H9 (cell line): ENCODE data around the gene POU3F3. TPM values are rescaled to one million over a fixed set of nuclear protein-coding genes. Genes with fewer than 3 reads are reported as not detected.

Experiments used
- DNase-seq: peaks from one replicate; pipeline ENCODE4 v3.0.0-alpha.2; 2017
- H2AFZ ChIP-seq: one replicate; pipeline ENCODE4 v1.6.1; 2013; ENCODE audit warnings: mild to moderate bottlenecking, low read length, control low read depth, moderate library complexity
- H2AK5ac ChIP-seq: 2 replicates; pipeline ENCODE4 v1.6.1; 2013; ENCODE audit warnings: low read length, control low read depth, mixed read lengths; ENCODE audit not compliant: insufficient read length
- H2BK120ac ChIP-seq: one replicate; pipeline ENCODE4 v1.6.1; 2013; ENCODE audit warnings: low read depth, mild to moderate bottlenecking, low read length, control low read depth, inconsistent platforms; ENCODE audit not compliant: poor library complexity, severe bottlenecking
- H2BK12ac ChIP-seq: 2 replicates; pipeline ENCODE4 v1.6.1; 2013; ENCODE audit warnings: low read length, control low read depth, mixed read lengths, low read depth; ENCODE audit not compliant: insufficient read length
- H2BK15ac ChIP-seq: 2 replicates; pipeline ENCODE4 v1.6.1; 2013; ENCODE audit warnings: low read depth, low read length, control low read depth
- H2BK20ac ChIP-seq: one replicate; pipeline ENCODE4 v1.6.1; 2013; ENCODE audit warnings: low read depth, mild to moderate bottlenecking, low read length, control low read depth, inconsistent platforms; ENCODE audit not compliant: poor library complexity, severe bottlenecking
- H2BK5ac ChIP-seq: 2 replicates; pipeline ENCODE4 v1.6.1; 2013; ENCODE audit warnings: low read length, control low read depth, mixed read lengths; ENCODE audit not compliant: insufficient read length
- H3K14ac ChIP-seq: 2 replicates; pipeline ENCODE4 v1.6.1; 2013; ENCODE audit warnings: low read length, control low read depth; ENCODE audit not compliant: insufficient read depth
- H3K18ac ChIP-seq: 2 replicates; pipeline ENCODE4 v1.6.1; 2013; ENCODE audit warnings: low read depth, mild to moderate bottlenecking, mixed read lengths, low read length, control low read depth; ENCODE audit not compliant: insufficient read length
- H3K23ac ChIP-seq: 2 replicates; pipeline ENCODE4 v1.6.1; 2013; ENCODE audit warnings: low read length, control low read depth, mixed read lengths, low read depth; ENCODE audit not compliant: insufficient read length
- H3K23me2 ChIP-seq: 2 replicates; pipeline ENCODE4 v1.6.1; 2013; ENCODE audit warnings: low read depth, mild to moderate bottlenecking, mixed read lengths, low read length, control low read depth; ENCODE audit not compliant: insufficient read length, poor library complexity, severe bottlenecking
- H3K27ac ChIP-seq: 2 replicates; pipeline ENCODE4 v1.5.1; 2013; ENCODE audit warnings: low read length, control low read depth, mixed read lengths, low read depth; ENCODE audit not compliant: insufficient read length
- H3K27me3 ChIP-seq: 2 replicates; pipeline ENCODE4 v1.6.1; 2013; ENCODE audit warnings: low read length, control low read depth, inconsistent platforms; ENCODE audit not compliant: insufficient read depth
- H3K4ac ChIP-seq: 2 replicates; pipeline ENCODE4 v1.6.1; 2013; ENCODE audit warnings: low read depth, mild to moderate bottlenecking, control low read depth, inconsistent platforms, low read length, moderate library complexity
- H3K4me1 ChIP-seq: 2 replicates; pipeline ENCODE4 v1.6.1; 2013; ENCODE audit warnings: low read length, control low read depth, inconsistent platforms; ENCODE audit not compliant: insufficient read depth
- H3K4me2 ChIP-seq: 2 replicates; pipeline ENCODE4 v1.6.1; 2013; ENCODE audit warnings: low read length, control low read depth, mixed read lengths; ENCODE audit not compliant: insufficient read length, insufficient read depth
- H3K56ac ChIP-seq: 2 replicates; pipeline ENCODE4 v1.6.1; 2013; ENCODE audit warnings: low read depth, mild to moderate bottlenecking, mixed read lengths, low read length, control low read depth; ENCODE audit not compliant: insufficient read length
- H3K79me1 ChIP-seq: 2 replicates; pipeline ENCODE4 v1.6.1; 2013; ENCODE audit warnings: low read depth, mild to moderate bottlenecking, moderate library complexity, low read length, control low read depth, inconsistent platforms; ENCODE audit not compliant: insufficient read depth, poor library complexity, severe bottlenecking
- H3K79me2 ChIP-seq: 2 replicates; pipeline ENCODE4 v1.6.1; 2013; ENCODE audit warnings: low read length, control low read depth, inconsistent platforms; ENCODE audit not compliant: insufficient read depth
- H3K9ac ChIP-seq: 2 replicates; pipeline ENCODE4 v1.6.1; 2013; ENCODE audit warnings: low read length, control low read depth, mixed read lengths; ENCODE audit not compliant: insufficient read length; ENCODE audit errors: extremely low read depth
- H3K9me3 ChIP-seq: one replicate; pipeline ENCODE4 v1.6.1; 2013; ENCODE audit warnings: low read depth, low read length, inconsistent platforms; ENCODE audit not compliant: control insufficient read depth
- H3T11ph ChIP-seq: one replicate; pipeline ENCODE4 v1.6.1; 2013; ENCODE audit warnings: mild to moderate bottlenecking, low read length, control low read depth, inconsistent platforms
- H4K20me1 ChIP-seq: one replicate; pipeline ENCODE4 v1.6.1; 2013; ENCODE audit not compliant: control insufficient read depth, insufficient read length, insufficient read depth
- H4K5ac ChIP-seq: 2 replicates; pipeline ENCODE4 v1.6.1; 2013; ENCODE audit warnings: low read depth, mild to moderate bottlenecking, mixed read lengths, low read length, control low read depth; ENCODE audit not compliant: insufficient read length
- H4K8ac ChIP-seq: replicated peaks from 2 replicates; pipeline ENCODE4 v1.6.1; 2013; ENCODE audit warnings: low read length, control low read depth, mixed read lengths, low read depth; ENCODE audit not compliant: insufficient read length
- H4K91ac ChIP-seq: 2 replicates; pipeline ENCODE4 v1.6.1; 2013; ENCODE audit warnings: low read depth, mild to moderate bottlenecking, moderate library complexity, mixed read lengths, low read length, control low read depth; ENCODE audit not compliant: insufficient read length
- H3K27ac Mint-ChIP-seq, 3 experiments: 2 replicates in 2 of 3; 3 replicates in 1 of 3; pipeline ENCODE4 v1.8.0; 2020 to 2021; ENCODE audit warnings: mixed read lengths in 3 of 3, mild to moderate bottlenecking in 1 of 3, moderate library complexity in 1 of 3
- H3K27me3 Mint-ChIP-seq: 2 replicates; pipeline ENCODE4 v1.8.0; 2021; ENCODE audit warnings: low read depth, mild to moderate bottlenecking, moderate library complexity, mixed read lengths
- H3K36me3 Mint-ChIP-seq, 3 experiments: 2 replicates in 2 of 3; 3 replicates in 1 of 3; pipeline ENCODE4 v1.8.0; 2020 to 2021; ENCODE audit warnings: low read depth in 3 of 3, mixed read lengths in 3 of 3; ENCODE audit not compliant: insufficient read depth in 1 of 3
- H3K4me1 Mint-ChIP-seq, 2 experiments: 2 replicates each; pipeline ENCODE4 v1.8.0; 2020; ENCODE audit warnings: mixed read lengths in 2 of 2
- H3K4me3 Mint-ChIP-seq, 2 experiments: 2 replicates in 1 of 2; 3 replicates in 1 of 2; pipeline ENCODE4 v1.8.0; 2020 to 2021; ENCODE audit warnings: mild to moderate bottlenecking in 2 of 2, mixed read lengths in 2 of 2, moderate library complexity in 1 of 2
- H3K9me3 Mint-ChIP-seq, 2 experiments: 2 replicates in 1 of 2; 3 replicates in 1 of 2; pipeline ENCODE4 v1.8.0; 2020; ENCODE audit warnings: mild to moderate bottlenecking in 2 of 2, mixed read lengths in 2 of 2, moderate library complexity in 1 of 2
- CTCF ChIP-seq: fragments of 200-600 bp; sonication (generic); conservative IDR thresholded peaks from 3 replicates; pipeline ENCODE4 v1.8.0; 2021; ENCODE audit warnings: antibody characterized with exemption, mild to moderate bottlenecking
- WGBS: extraction: QIAGEN DNeasy Blood & Tissue Kit; methylation state at CpG from one replicate; pipeline ENCODE4 v1.1.7; 2013; ENCODE audit warnings: missing lambda C conversion rate, low lambda C conversion rate, mixed read lengths; ENCODE audit not compliant: insufficient read length; ENCODE audit errors: extremely low coverage; 5-methylcytosine and 5-hydroxymethylcytosine counted together
- total RNA-seq: library from RNA; stranded (reverse); gene quantifications from 2 replicates; pipeline ENCODE4 v1.2.1, GENCODE V29; 2021

The POU3F3 gene
- total RNA-seq, 1 experiment from 2014 or later = not detected

DNA sequence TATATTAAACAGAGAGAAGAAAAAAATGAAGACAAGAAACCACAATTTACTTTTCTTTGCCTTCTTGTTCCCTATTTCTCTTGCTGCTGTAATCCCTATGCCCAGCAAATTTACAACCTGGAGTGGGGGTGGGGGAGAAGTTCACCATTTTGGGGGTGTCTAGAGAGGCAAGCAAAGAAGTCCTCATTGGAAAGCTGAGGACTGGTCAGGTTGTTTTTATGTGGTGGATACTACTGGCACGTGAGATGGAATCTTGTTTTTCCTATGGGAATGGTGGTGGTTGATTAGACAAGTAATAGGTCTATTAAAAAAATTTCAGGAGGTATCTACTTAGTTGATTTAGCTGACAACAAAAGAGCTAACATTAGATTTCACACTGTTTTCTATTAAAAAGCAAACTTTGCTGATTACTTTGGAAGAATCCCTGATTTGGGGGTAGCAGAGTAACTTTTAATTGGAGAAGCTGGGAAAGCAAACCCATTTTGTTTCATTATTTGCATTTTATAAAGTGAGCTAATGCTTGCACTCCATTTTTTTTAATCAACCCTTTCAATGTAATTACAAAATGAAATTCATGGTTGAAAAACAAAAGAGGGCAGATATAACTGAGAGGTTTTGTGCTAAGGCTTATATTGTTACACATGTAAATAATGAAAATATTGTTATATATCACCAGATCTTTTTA is 6.0 kb downstream of the POU3F3 start:
- Histone ChIP-seq H3T11ph (no peak overlapping the region), H2BK120ac (no peak overlapping the region), H3K27me3 (peaks cover 76% of the 10 kb centered on the region), H4K91ac (no peak overlapping the region), H2BK5ac (no peak overlapping the region), H2BK15ac (no peak overlapping the region), H3K79me1 (no peaks in the 10 kb centered on the region), H4K20me1 (no peaks in the 10 kb centered on the region), H2AFZ (no peak overlapping the region), H2BK12ac (no peak overlapping the region), H3K23ac (no peak overlapping the region), H3K23me2 (peaks cover 11% of the 10 kb centered on the region), H4K8ac (no peak overlapping the region), H3K4me1 (no peaks in the 10 kb centered on the region), H3K14ac (no peak overlapping the region), H3K9ac (no peak overlapping the region), H2AK5ac (no peak overlapping the region), H3K18ac (no peak overlapping the region), H2BK20ac (no peak overlapping the region), H3K79me2 (no peaks in the 10 kb centered on the region), H3K27ac (no peak overlapping the region), H3K9me3 (no peaks in the 10 kb centered on the region), H4K5ac (no peak overlapping the region), H3K56ac (no peak overlapping the region), H3K4ac (no peak overlapping the region), H3K4me2 (no peak overlapping the region)
- Mint-ChIP-seq H3K4me3 (no peak overlapping the region), H3K27me3 (peaks cover 88% of the 10 kb centered on the region), H3K36me3 (no peaks in the 10 kb centered on the region; a peak in 1 of 7 replicates), H3K27ac (no peak overlapping the region), H3K9me3 (peaks cover 0 to 21% of the 10 kb centered on the region in 2 experiments; a peak in 2 of 5 replicates), H3K4me1 (peaks cover 22 to 47% of the 10 kb centered on the region in 2 experiments)
- WGBS = no CpG with 5 or more reads among the region's 1 CpG
- no peak for DNase-seq
- no peak for TF ChIP-seq CTCF
